ENCODE results near the gene ZNF844.
A peak's percentile ranks its signal among the peaks of the same experiment; 100 is the strongest.
"Not testable (repeated sequence)": the region's sequence is repeated elsewhere in the genome, so short reads cannot be mapped to it uniquely, and the experiment has no call there.

The ZNF844 gene

DNA sequence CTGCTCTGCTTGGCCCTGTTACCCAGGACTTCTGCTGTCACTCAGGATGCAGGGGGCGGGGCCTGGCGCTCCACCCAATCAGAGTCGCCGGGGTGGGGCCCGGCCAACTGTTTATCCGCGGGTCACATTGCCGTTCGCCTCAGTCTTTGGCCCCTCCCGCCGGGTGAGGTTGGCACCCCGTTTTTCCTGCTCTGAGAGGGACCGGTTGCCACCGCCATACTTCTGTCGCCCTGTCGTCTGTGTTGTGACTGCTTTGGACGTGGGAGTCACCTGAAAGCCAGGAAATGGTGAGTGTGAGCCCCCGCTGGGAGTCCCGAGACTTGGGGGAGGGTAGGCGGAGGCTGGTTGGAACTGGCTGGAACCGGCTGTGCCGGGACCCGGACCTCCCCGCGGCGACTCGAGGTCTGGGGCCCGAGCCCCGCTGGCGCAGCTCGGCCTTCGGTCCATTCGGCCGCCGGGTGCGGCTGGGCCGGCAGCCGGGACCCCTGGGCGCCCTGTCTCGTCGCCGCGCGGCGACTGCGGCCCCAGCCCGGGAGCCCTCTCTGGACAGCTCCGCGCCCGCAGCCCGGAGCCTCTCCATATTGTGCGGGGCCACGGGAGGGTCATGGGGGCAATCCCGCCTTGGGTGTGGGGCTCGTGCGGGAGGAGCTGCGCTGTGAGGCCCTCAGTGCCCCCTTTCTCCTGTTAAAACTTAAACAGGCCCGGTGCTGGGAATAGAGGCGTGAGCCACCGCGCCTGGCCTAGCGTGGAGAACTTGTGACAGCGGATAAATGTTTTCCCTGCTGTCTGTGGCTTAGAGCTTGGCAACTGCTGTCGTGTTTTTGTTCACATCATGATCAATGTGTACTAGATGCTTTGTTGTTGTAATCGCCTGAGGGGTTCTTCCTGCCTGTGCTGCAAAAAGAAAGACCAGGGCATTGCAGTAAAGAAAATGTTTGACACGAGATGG, at the start of gene ZNF844:
TSS of gene ZNF844 (plus strand) at position 142 of the 949 bp plus-strand sequence. CDS start at position 285, 143 bp downstream.
- ATAC-seq, result peak; percentile 82 to 90

DNA sequence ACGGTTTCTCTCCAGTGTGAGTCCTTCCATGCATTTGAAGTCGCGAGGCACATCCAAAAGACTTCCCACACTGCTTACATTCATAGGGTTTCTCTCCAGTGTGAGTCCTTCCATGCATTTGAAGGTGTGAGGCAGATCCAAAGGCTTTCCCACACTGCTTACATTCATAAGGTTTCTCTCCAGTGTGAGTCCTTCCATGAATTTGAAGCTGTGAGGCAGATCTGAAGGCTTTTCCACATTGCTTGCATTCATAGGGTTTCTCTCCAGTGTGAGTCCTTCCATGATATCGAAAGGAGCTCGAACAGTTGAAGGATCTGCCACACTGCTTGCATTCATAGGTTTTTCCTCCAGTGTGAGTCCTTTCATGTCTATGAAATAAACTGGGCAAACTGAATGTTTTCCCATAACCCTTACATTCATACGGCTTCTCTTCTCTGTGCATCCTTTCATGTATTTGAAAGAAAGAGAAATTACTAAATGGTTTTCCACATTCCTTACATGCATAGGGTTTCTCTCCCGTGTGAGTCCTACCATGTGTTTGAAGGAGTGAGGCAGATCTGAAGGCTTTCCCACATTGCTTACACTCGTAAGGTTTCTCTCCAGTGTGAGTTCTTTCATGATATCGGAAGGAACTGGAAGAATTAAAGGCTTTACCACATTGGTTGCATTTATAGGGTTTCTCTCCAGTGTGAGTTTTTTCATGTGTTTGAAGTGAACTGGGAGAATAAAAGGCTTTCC, 49.3 kb upstream of the ZNF844 start:
- ATAC-seq, result no peak

DNA sequence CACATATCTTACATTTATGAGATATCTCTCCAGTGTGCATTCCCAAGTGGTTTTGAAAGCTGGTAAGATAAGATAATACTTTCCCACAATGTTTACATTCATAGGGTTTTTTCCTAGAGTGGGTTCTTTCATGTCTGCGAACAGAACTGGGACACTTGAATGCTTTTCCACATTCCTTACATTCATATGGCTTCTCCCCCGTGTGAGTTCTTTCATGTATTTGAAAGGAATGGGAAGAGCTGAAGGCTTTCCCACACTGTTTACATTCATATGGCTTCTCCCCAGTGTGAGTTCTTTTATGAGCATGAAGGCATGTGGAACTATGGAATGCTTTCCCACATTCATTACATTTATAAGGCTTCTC, 48.8 kb upstream of the ZNF844 start:
- no peak for ATAC-seq

DNA sequence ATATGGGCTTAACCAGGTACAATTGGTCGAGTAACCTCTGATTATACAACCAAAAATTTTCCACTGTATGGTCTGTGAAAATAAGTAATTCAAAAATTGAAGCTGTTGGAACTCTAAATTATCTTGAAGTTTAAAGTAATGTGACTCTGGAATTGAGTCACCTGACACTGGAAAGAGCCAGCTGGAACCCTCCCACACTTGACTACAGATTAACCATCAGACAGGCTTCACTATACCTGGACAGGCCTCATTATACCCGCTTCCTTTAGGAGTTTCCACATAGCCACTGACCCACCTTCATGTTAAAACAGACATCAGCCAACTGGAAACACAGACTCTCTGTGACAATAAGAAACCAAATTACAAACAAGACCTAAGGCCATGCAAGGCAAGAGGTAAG, 30.3 kb upstream of the ZNF844 start:
- no peak for ATAC-seq

DNA sequence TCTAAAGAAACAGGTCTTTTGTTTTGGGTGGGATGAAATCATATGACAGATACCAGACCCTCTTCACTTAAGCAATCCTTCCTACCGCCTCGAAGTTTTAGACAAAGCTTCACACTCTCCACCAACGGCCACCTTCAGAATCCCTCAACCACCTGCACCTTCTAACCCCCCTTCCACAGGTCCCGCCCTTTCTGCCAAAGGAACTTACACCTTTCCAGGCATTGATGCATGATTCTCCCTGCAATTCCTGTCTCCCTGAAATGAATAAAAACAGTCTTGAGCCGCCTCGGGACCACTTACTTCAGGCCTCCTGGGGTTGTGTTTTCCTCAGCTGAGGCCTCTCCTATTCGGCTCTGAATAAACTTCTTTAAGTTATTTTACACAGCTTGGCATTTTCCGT, 29.9 kb upstream of the ZNF844 start:
- no peak for ATAC-seq

DNA sequence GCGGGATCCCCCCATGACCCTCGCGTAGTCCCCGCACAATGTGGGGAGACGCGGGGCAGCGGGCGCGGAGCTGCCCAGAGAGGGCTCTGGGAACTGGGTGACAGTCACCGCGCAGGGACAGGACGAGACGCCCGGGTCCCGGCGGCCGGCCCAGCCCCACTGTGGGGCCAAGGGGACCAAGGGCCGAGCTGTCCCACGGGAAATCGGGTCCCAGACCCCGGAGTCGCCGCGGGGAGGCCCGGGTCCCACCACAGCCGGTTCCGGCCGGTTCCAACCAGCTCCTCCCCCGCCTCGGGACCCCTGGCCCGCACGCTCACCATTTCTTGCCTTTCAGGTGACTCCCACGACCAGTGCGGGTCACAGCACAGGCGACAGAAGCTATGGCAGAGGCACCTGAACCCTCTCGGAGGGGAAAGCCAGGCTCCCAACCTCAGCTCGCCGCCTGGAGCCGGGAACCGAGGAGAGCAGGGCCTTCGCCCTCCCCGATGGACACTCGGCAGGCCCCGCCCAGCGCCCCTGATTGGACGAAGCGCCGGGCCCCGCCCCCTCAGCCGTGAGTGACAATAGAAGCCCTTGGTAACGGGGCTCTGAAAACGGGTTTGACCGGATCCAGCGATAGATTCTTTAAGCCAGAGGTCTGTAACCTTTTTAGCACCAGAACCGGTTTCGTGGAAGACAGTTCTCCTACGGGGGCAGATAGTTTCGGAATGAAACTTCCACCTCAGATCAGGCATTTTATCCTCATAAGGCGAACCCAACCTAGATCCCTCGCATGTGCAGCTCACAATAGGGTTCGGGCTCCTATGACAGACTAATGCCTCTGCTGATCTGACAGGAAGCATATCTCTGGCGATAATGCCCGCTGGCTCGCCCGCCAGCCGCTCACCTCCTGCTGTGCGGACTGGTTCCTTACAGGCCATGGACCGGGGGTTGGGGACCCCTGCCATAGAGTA, 29.0 kb upstream of the ZNF844 start, which contains the start of gene ZNF433:
TSS of gene ZNF433 (minus strand) at position 460 of the 953 bp plus-strand sequence. CDS start at position 320, 140 bp downstream.
- ATAC-seq, result peak; percentile 93 to 94

DNA sequence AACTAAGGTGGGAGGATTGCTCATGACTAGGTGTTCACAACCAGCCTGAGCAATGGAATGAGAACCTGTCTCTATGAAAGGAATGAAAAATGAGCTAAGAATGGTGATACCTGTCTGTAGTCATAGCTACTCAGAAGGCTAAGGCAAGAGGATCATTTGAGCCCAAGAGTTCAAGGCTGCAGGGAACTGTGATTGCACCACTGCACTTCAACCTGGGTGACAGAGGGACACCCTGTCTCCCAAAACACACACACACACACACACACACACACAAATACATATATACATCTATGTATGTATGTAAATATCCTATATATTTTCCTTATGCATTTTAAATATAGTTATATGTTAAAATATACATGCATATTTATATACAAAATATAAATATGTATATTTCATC, 21.6 kb upstream of the ZNF844 start:
- ATAC-seq, result no peak

DNA sequence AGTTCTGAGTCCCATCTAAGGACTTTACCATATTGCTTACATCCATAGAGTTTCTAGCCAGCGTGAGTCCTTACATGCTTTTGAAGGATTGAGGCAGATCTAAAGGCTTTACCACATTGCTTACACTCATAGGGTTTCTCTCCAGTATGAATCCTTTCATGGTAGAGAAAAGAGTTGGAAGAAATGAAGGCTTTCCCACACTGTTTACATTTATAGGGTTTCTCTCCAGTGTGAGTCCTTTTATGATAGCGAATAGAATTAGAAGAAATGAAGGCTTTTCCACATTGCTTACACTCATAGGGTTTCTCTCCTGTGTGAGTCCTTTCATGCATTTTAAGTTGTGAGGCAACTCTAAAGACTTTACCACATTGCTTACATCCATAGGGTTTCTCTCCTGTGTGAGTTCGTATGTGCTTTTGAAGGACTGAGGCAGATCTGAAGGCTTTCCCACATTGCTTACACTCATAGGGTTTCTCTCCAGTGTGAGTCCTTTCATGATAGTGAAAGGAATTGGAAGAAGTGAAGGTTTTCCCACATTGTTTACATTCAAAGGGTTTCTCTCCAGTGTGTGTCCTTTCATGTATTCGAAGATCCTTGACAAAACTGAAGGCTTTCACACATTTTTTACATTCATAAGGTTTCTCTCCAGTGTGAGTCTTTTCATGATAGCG, 20.6 kb upstream of the ZNF844 start:
- ATAC-seq, result no peak

DNA sequence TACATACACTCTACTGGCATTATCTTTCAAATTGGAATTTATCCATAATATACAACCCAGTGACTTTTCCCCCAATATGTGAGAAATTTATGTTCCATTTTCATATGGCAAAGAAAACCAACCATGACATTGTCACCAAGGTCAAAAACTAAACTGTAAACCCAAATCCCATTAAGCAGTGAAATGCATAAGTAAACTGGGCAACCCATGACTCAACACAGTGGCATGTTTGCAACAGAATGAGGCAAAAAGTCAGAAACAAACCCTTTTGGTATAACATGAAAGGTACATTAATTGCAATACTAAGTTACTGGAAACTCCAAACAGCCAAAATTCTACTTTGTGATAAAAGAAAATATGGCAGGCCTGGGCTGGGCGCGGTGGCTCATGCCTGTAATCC, 16.7 kb upstream of the ZNF844 start:
- ATAC-seq, result no peak

DNA sequence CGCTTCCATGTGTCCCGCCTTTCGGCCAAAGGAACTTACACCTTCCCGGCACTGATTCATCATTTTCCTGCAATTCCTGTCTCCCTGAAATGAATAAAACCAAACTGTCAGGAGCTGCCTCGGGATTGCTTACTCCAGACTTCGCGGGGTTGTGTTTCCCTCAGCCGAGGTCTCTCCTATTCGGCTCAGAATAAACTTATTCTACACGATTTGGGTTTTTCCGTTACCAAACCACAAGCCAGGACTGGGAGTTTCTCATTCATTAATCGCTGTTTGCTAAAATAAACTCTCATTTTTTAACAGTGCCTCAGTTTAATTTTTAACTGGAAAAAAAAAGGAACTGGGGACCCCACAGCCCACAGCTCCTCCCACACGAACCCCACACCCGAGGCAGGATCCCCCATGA, 12.4 kb upstream of the ZNF844 start:
- ATAC-seq, result peak; percentile 9 to 22

DNA sequence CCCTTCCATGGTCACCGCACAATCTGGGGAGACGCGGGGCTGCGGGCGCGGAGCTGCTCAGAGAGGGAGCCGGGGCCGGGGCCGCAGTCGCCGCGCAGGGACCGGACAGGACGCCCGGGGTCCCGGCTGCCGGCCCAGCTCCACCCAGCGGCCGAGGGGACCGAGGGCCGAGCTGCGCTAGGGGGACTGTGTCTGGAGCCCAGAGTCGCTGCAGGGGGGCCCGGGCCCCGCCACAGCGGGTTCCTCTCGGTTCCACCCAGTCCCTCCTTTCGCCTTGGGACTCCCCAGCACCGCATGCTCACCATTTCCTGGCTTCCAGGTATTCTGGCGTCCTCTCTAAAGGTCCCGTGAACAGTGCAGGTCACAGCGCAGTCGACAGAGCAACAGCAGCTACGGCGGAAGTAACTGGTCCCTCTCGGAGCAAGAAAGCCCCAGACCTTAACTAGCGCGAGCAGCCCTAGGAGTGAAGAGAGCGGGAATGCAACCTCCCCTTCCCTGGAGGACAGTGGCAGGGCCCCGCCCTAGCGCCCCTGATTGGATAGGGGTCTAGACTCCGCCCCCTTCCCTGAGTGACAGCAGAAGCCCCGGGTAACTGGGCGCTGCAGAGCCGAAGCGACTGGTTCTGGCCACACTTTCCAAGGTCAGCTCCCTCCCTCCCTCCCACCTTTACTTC, 11.9 kb upstream of the ZNF844 start, which contains the start of gene ZNF878:
TSS of gene ZNF878 (minus strand) at position 465 of the 673 bp plus-strand sequence. CDS start at position 305, 160 bp downstream.
- peak; percentile 84 to 90 for ATAC-seq

DNA sequence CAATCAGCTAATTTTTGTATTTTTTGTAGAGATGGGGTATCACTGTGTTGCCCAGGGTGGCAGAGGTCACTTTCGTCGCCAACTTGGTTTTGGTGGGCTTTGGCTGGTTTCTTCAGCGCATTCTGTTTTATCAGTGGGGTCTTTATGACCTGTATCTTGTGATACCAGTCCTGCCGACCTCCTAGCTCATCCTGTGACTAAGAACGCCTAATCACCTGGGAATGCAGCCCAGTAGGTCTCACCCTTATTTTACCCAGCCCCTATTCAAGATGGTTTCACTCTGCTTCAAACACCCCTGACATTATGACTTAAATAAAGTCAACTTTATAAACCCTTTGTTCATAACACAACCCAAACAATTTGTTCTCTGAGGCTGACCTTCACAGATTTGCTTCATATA, 8.7 kb upstream of the ZNF844 start:
- ATAC-seq, result no peak

DNA sequence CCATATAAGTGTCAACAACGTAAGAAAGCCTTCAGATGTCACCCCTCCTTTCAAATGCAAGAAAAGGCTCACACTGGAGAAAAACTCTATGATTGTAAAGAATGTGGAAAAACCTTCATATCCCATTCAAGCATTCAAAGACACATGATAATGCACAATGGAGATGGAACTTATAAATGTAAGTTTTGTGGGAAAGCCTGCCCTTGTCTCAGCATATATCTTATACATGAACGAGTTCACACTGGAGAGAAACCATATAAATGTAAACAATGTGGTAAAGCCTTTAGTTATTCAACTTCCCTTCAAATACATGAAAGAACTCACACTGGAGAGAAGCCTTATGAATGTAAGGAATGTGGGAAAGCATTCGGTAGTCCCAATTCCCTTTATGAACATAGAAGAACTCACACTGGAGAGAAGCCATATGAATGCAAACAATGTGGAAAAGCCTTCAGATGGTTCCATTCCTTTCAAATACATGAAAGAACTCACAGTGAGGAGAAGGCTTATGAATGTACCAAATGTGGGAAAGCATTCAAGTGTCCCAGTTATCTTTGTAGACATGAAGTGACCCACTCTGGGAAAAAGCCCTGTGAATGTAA, 11.1 kb downstream of the ZNF844 start:
- no peak for ATAC-seq

DNA sequence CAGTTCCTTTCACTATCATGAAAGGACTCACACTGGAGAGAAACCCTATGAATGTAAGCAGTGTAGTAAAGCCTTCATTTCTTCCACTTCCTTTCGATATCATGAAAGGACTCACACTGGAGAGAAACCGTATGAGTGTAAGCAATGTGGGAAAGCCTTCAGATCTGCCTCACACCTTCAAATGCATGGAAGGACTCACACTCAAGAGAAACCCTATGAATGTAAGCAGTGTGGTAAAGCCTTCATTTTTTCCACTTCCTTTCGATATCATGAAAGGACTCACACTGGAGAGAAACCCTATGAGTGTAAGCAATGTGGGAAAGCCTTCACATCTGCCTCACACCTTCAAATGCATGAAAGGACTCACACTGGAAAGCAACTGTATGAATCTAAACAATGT, 11.8 kb downstream of the ZNF844 start:
- not testable (repeated sequence) for ATAC-seq

DNA sequence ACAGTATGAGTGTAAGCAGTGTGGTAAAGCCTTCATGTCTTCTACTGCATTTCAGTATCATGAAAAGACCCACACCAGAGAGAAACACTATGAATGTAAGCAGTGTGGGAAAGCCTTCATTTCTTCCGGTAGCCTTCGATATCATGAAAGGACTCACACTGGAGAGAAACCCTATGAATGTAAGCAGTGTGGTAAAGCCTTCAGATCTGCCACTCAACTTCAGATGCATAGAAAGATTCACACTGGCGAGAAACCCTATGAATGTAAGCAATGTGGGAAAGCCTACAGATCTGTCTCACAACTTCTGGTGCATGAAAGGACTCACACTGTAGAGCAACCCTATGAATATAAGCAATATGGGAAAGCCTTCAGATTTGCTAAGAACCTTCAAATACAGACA, 12.8 kb downstream of the ZNF844 start:
- no peak for ATAC-seq

DNA sequence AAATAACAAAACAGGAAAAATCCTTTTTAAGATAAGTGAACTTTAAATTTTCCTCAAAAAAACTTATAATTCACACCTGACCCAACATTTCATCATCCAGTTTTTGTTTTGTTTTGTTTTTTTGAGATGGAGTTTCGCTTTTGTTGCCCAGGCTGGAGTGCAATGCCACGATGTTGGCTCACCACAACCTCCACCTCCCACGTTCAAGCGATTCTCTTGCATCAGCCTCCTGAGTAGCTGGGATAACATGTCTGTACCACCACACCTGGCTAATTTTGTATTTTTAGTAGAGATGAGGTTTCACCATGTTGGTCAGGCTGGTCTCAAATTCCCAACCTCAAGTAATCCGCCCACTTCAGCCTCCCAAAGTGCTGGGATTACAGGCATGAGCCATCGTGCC, 18.8 kb downstream of the ZNF844 start:
- ATAC-seq, result not testable (repeated sequence)

DNA sequence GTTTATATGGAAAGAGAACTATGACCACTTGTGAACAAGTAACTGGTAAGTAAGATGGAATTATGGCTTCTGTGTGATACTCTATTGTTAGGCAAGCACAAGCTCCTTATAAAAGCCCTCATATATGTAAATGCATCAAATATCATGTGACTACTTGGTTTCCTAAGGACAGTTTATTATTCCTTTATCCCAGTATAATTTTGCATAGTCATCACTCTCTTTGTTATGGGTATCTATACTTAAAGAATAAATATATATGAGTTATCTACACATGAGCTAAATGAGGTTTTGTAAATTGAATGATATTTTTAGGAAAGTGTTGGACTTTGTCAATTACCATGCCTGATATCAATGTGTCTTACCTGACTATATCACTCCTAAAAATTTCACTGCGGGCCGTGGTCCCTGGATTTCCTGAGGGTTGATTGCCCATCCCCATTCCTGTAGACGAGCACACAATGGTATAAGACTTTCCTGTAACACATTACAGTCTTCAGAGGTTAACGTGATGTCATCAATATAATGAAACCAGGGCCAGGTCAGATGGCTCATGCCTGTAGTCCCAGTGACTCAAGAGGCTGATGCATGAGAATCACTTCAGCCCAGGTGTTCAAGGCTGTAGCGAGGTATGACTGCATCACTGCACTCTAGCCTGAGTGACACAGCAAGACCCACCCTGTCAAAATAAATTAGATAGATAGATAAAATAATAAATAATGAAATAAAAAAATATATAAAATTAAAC, 20.7 kb downstream of the ZNF844 start:
- no peak for ATAC-seq

DNA sequence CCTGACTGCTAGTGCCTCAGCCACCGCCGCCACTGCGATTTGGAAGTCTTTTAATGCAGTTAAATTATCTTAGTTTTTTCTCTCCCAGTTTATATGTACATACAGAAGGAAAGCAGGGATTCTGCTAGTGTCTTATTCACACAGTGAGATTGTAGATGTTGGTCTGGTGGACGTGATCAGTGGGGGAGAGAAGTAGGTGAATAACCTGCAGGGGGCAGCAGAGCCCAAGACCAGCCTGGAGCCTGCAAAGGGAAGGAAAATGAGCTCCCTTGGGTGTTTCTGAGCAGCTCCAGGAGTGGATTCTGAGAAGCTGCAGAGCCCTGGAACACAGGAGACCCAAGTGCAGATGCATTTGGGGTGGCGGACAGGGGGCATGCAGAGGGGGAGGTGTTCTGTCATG, 26.3 kb downstream of the ZNF844 start:
- peak in 1 of 2 donors; percentile 39 for ATAC-seq

DNA sequence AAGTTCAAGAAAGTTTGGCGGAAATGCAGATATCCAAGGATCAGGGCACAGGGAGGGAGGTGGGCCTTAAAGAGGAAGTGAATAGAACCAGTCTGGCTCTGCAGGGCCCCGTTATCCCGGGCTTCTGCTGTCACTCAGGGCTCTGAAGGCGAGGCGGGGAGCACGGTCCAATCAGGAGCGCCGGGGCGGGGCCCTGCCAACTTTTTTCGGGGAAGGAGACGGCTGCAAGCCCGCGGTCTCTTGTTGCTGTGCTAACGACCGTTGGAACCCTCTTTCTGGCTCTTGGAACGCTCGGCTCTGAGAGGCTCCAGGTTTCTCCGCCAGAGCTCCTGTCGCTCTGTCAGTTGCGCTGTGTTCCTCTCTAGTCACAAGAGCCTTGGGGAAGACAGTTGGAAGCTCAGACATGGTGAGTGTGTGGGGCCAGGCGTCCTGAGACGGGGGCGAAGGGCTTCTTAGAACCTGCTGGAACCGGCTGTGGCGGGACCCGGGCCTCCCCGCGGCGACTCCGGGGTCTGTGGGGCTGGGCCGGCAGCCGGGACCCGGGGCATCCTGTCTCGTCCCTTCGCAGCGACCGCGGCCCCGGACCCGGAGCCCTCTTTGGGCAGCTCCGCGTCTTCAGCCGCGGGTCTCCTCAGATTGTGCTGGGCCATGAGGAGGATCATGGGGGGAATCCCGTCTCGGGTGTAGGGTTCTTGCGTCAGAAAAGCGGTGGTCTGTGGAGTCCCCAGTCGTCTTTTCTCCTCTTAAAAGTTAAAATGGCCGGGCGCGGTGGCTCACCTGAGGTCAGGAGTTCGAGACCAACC, 27.7 kb downstream of the ZNF844 start:
- ATAC-seq, result peak; percentile 81 to 86
